ENCODE data around the gene XIRP2. TPM values are rescaled to one million over a fixed set of nuclear protein-coding genes. Genes with fewer than 3 reads are reported as not detected.
"Not testable (repeated sequence)": the region's sequence is repeated elsewhere in the genome, so short reads cannot be mapped to it uniquely, and the experiment has no call there.

The XIRP2 gene
- total RNA-seq, 4 donors from 2014 or later = 266 to 3,644 (median 977) TPM

DNA sequence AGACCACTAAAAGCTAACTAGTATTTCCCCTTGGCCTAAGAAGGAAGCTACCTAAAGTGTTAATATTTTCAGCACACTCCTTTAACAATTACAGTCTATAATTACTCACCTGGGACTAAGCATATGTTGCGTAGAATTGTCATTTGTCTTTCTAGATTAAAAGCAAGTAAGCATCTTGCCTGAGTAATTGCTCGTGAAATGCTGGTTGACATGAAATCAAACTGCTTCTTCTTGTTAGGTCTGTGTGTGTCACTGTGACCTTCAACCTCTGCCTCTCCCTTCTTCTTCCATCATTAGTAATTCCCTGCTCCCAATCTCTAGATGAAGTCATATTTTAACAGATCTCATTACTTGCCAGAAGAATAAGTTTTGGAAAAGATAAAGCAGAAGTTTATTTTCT, 212.2 kb downstream of the XIRP2 start:
- Histone ChIP-seq H3K9me3 (no peaks in the 10 kb centered on the region), H3K4me1 (no peaks in the 10 kb centered on the region), H3K27ac (no peak overlapping the region), H3K36me3 (no peaks in the 10 kb centered on the region), H3K27me3 (no peaks in the 10 kb centered on the region), H3K4me3 (no peak overlapping the region)
- in situ Hi-C loops (cut with MboI; ENCODE audit: low sequenced_read_pairs in 4 of 4) = no loop called here
- ATAC-seq (no peak), DNase-seq (no peak)
- no peak for TF ChIP-seq POLR2A (IDR thresholded peaks at IDR 0.05)
- TF ChIP-seq, protein P1, sequence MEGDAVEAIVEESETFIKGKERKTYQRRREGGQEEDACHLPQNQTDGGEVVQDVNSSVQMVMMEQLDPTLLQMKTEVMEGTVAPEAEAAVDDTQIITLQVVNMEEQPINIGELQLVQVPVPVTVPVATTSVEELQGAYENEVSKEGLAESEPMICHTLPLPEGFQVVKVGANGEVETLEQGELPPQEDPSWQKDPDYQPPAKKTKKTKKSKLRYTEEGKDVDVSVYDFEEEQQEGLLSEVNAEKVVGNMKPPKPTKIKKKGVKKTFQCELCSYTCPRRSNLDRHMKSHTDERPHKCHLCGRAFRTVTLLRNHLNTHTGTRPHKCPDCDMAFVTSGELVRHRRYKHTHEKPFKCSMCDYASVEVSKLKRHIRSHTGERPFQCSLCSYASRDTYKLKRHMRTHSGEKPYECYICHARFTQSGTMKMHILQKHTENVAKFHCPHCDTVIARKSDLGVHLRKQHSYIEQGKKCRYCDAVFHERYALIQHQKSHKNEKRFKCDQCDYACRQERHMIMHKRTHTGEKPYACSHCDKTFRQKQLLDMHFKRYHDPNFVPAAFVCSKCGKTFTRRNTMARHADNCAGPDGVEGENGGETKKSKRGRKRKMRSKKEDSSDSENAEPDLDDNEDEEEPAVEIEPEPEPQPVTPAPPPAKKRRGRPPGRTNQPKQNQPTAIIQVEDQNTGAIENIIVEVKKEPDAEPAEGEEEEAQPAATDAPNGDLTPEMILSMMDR (IDR thresholded peaks at IDR 0.05 in 4 of 5, conservative IDR thresholded peaks at IDR 0.05 in 1 of 5) = no peak
- intact Hi-C loops (cut with DNase I; ENCODE audit: low total_unique reads) = no loop called here

- no peaks in the 10 kb centered on the region for H3K9me3 ChIP-seq
- in situ Hi-C loops (cut with MboI; ENCODE audit: low sequenced_read_pairs in 4 of 4) = no loop called here
- TF ChIP-seq, protein P1 (IDR thresholded peaks at IDR 0.05 in 4 of 5, conservative IDR thresholded peaks at IDR 0.05 in 1 of 5) = no peak
- TF ChIP-seq POLR2A (IDR thresholded peaks at IDR 0.05) = no peak
- H3K36me3 ChIP-seq = no peaks in the 10 kb centered on the region
- intact Hi-C loops (cut with DNase I; ENCODE audit: low total_unique reads) = no loop called here
- no peaks in the 10 kb centered on the region for H3K4me1 ChIP-seq
- H3K27me3 ChIP-seq = no peaks in the 10 kb centered on the region
- H3K4me3 ChIP-seq = no peak overlapping the region
- no peak overlapping the region for H3K27ac ChIP-seq
- ATAC-seq = no peak
- DNase-seq = no peak
These were observed 214.9 kb downstream of the XIRP2 start for GRCh38 chr2:167103028-167103756.

- Histone ChIP-seq H3K4me1 (no peaks in the 10 kb centered on the region), H3K27me3 (no peaks in the 10 kb centered on the region), H3K36me3 (no peaks in the 10 kb centered on the region), H3K9me3 (no peaks in the 10 kb centered on the region), H3K4me3 (no peak overlapping the region), H3K27ac (no peak overlapping the region)
- TF ChIP-seq, protein P1 (IDR thresholded peaks at IDR 0.05 in 4 of 5, conservative IDR thresholded peaks at IDR 0.05 in 1 of 5) = no peak
- no peak for TF ChIP-seq POLR2A (IDR thresholded peaks at IDR 0.05)
- in situ Hi-C loops (cut with MboI; ENCODE audit: low sequenced_read_pairs in 4 of 4) (no loop called here), intact Hi-C loops (cut with DNase I; ENCODE audit: low total_unique reads) (no loop called here)
- no peak for DNase-seq
- no peak for ATAC-seq
These were observed 215.5 kb downstream of the XIRP2 start for GRCh38 chr2:167103757-167104133.

DNA sequence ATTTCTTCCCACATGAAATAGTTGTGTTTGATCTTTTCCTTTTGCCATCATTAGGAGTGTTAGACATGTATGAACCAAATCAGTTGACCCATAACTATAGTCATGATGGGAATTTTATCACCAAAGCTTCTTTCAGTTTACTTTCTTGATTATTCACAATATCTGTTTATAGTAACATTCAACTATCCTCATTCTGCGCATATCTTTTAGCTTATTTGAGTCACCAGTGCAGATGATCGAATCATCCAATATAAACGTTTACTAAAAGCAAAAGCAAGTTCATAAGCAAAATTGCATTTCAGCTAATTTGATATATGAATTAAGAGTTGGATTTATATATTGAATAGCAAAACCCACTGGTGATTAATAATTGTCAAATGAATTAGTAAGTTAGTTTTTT, 216.4 kb downstream of the XIRP2 start:
- H3K4me3 ChIP-seq = no peak overlapping the region
- TF ChIP-seq, protein P1 (IDR thresholded peaks at IDR 0.05 in 4 of 5, conservative IDR thresholded peaks at IDR 0.05 in 1 of 5) = no peak
- TF ChIP-seq POLR2A (IDR thresholded peaks at IDR 0.05) = no peak
- intact Hi-C loops (cut with DNase I; ENCODE audit: low total_unique reads) (no loop called here), in situ Hi-C loops (cut with MboI; ENCODE audit: low sequenced_read_pairs in 4 of 4) (no loop called here)
- ATAC-seq (no peak), DNase-seq (no peak)
- no peak overlapping the region for H3K27ac ChIP-seq
- no peaks in the 10 kb centered on the region for H3K27me3 ChIP-seq
- H3K36me3 ChIP-seq = no peaks in the 10 kb centered on the region
- H3K9me3 ChIP-seq = no peaks in the 10 kb centered on the region
- H3K4me1 ChIP-seq = no peaks in the 10 kb centered on the region

- intact Hi-C loops (cut with DNase I; ENCODE audit: low total_unique reads); ATAC-seq: not testable (repeated sequence)
These were observed 221.4 kb downstream of the XIRP2 start for GRCh38 chr2:167109682-167110081.

More at GRCh38 chr2:167109682-167110081, 221.4 kb downstream of the XIRP2 start:
- in situ Hi-C loops (cut with MboI; ENCODE audit: low sequenced_read_pairs in 4 of 4); H3K4me3 ChIP-seq; H3K36me3 ChIP-seq; H3K4me1 ChIP-seq; H3K27me3 ChIP-seq; H3K27ac ChIP-seq; H3K9me3 ChIP-seq; DNase-seq: not testable (repeated sequence)
